Hepatocyte (in vitro differentiated cells): ENCODE measurements around the gene ALCAM.

Experiments
- CTCF ChIP-seq: fragments of 200-600 bp; sonication (generic); IDR thresholded peaks from 2 replicates; pipeline ENCODE4 v1.5.1; 2016; ENCODE audit warnings: antibody characterized with exemption, mild to moderate bottlenecking; ENCODE audit not compliant: poor library complexity
- EZH2 ChIP-seq: fragments of 200-600 bp; sonication (generic); IDR thresholded peaks from 2 replicates; pipeline ENCODE4 v1.6.1; 2016; ENCODE audit warnings: antibody characterized with exemption, mild to moderate bottlenecking, borderline replicate concordance
- EZH2phosphoT487 ChIP-seq: fragments of 200-600 bp; sonication (generic); IDR thresholded peaks from one replicate; pipeline ENCODE4 v1.6.1; 2018; ENCODE audit warnings: antibody characterized with exemption, mild to moderate bottlenecking, low read depth, moderate library complexity; ENCODE audit not compliant: unreplicated experiment, severe bottlenecking

GRCh38 chr3:105539897-105540296, 173.2 kb downstream of the ALCAM start:
- TF ChIP-seq CTCF (no peak), EZH2phosphoT487 (no peak), EZH2 (no peak)
